Measurements from ENCODE around the gene ZNRF3. TPM values are rescaled to one million over a fixed set of nuclear protein-coding genes. Genes with fewer than 3 reads are reported as not detected.

The ZNRF3 gene
- total and polyA plus RNA-seq, 8 donors, result 2.4 to 6.8 (median 3.9) TPM

GRCh38 chr22:29041408-29041807 lies 158.0 kb downstream of the ZNRF3 start:
- 32 to 38% methylated on average over 2 of the region's 2 CpGs for WGBS, 2 donors
- no peak for TF ChIP-seq CTCF (IDR thresholded peaks at IDR 0.05)
- intact Hi-C loops (cut with DNase I), result loop anchor here in 1 of 3 donors (5.0 kb wide), 1 partner anchor 184 kb away; no protein-coding TSS in a partner anchor
- FAIRE-seq (no peak), ATAC-seq (peak; percentile 17 to 68 (median 49)), DNase-seq (no peak)
- no peaks in the 10 kb centered on the region for H3K27me3 ChIP-seq
- peaks cover 0 to 11% (median 0%) of the 10 kb centered on the region in 3 donors for H3K36me3 ChIP-seq
- H3K4me3 ChIP-seq, result no peak overlapping the region
- no peaks in the 10 kb centered on the region for H3K9me3 ChIP-seq
- H3K27ac ChIP-seq, result peak overlapping the region in 2 of 4 donors; percentile 14 to 15
- H3K4me1 ChIP-seq, result peaks cover 0 to 16% (median 0%) of the 10 kb centered on the region in 3 donors

GRCh38 chr22:29043906-29044575 lies 160.7 kb downstream of the ZNRF3 start:
- Histone ChIP-seq H3K4me3 (no peak overlapping the region), H3K9me3 (no peaks in the 10 kb centered on the region), H3K27ac (peak overlapping the region in 2 of 4 donors; percentile 57 to 73), H3K4me1 (peaks cover 0 to 16% (median 0%) of the 10 kb centered on the region in 3 donors), H3K27me3 (no peaks in the 10 kb centered on the region), H3K36me3 (peaks cover 4 to 27% (median 6%) of the 10 kb centered on the region in 3 donors)
- ATAC-seq, result peak in 1 of 4 donors; percentile 13
- no peak for TF ChIP-seq CTCF (IDR thresholded peaks at IDR 0.05)
- intact Hi-C loops (cut with DNase I), result loop anchor here in 1 of 3 donors (5.0 kb wide), 1 partner anchor 187 kb away; no protein-coding TSS in a partner anchor
- no peak for FAIRE-seq
- 86 to 94% methylated on average over 7 of the region's 7 CpGs for WGBS, 2 donors
- no peak for DNase-seq

GRCh38 chr22:29044657-29045176 lies 161.3 kb downstream of the ZNRF3 start:
- ATAC-seq (peak in 2 of 4 donors; percentile 8 to 15), DNase-seq (no peak), FAIRE-seq (no peak)
- 88 to 96% methylated on average over 13 of the region's 13 CpGs for WGBS, 2 donors
- Histone ChIP-seq H3K4me3 (no peak overlapping the region), H3K27ac (peak overlapping the region in 2 of 4 donors; percentile 57 to 73), H3K9me3 (no peaks in the 10 kb centered on the region), H3K27me3 (no peaks in the 10 kb centered on the region), H3K4me1 (peaks cover 0 to 16% (median 0%) of the 10 kb centered on the region in 3 donors), H3K36me3 (peaks cover 4 to 34% (median 13%) of the 10 kb centered on the region in 3 donors)
- intact Hi-C loops (cut with DNase I), result loop anchor here in 1 of 3 donors (5.0 kb wide), 1 partner anchor 187 kb away; no protein-coding TSS in a partner anchor
- TF ChIP-seq CTCF (IDR thresholded peaks at IDR 0.05), result no peak

GRCh38 chr22:29048822-29049654 lies 165.7 kb downstream of the ZNRF3 start:
- no peak overlapping the region for H3K4me3 ChIP-seq
- intact Hi-C loops (cut with DNase I), result no loop called here
- no peaks in the 10 kb centered on the region for H3K9me3 ChIP-seq
- H3K4me1 ChIP-seq, result no peaks in the 10 kb centered on the region
- no peak for DNase-seq
- no peak overlapping the region for H3K27ac ChIP-seq
- no peak for FAIRE-seq
- H3K27me3 ChIP-seq, result no peaks in the 10 kb centered on the region
- WGBS, 2 donors, result 94 to 95% methylated on average over 31 of the region's 31 CpGs
- no peak for TF ChIP-seq CTCF (IDR thresholded peaks at IDR 0.05)
- H3K36me3 ChIP-seq, result peaks cover 4 to 39% (median 19%) of the 10 kb centered on the region in 3 donors
- no peak for ATAC-seq
